Measurements from ENCODE around the gene ABCC10.

The ABCC10 gene

GRCh38 chr6:43471399-43471798 is 44.1 kb downstream of the ABCC10 start:
- no peak for DNase-seq

- DNase-seq = no peak
These were observed 45.2 kb downstream of the ABCC10 start for GRCh38 chr6:43472515-43472914.

DNA sequence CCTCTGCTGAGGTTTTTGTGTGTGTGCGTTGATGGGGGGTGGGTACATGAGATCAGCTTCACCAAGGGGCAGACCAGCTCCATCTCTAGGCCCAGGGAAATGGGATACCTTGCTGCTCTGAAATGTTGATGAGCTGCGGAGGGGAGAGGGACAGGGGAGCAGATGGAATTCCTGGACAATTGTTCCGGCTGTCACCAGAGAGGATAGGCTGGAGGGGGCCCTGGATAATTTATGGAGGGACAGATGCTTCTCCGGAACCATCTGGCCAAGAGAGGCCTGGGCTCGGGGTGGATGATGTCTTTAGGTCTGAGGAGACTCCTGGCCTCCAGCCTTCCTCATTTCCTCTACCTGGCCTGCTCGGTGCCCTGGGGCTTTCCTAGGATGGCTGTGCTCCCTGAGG is 48.2 kb downstream of the ABCC10 start:
- no peak for DNase-seq

GRCh38 chr6:43476746-43477145 is 49.4 kb downstream of the ABCC10 start:
- DNase-seq = no peak

DNA sequence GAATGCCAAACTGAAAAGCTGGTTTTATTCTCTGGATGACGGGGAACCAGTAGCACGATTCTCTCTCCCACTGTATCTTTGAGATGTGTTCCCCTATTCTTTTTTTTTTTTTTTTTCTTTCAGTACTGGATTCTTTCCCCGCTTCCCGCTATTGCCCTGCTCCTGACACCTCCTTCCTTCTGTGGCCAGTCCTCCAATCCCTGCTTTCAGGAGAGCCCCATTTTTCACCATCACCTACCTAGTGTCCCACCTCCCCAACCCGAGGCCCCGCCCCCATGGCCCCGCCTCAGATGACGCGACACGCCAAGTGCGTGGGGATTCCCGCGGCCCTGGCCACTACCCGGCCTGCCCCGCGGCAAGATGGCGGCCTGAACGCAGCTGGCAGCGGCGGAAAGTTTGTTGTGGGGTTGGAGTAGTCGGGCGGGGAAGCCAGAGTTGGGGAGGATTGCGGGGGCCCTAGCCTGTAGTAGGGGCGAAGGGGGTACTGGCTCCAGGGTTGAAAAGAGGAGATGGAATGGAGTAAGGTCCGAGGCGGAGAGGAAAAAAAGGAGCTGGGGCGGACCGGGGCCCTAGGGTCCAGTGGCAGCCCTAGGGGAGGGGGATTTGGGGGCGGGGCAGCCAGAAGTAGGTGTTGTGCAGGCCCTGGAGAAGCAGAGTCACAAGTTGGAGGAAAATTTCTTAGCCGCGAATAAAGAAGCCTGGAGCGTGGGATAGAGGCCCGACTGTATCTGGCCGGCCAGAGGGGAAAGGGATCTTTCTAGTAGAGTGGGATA is 50.1 kb downstream of the ABCC10 start, which contains the start of gene TJAP1:
Gene TJAP1 (plus strand): TSS at position 336 of the 773 bp plus-strand sequence. CDS start 21,432 bp downstream, outside the sequence.
- DNase-seq = peak; percentile 53

DNA sequence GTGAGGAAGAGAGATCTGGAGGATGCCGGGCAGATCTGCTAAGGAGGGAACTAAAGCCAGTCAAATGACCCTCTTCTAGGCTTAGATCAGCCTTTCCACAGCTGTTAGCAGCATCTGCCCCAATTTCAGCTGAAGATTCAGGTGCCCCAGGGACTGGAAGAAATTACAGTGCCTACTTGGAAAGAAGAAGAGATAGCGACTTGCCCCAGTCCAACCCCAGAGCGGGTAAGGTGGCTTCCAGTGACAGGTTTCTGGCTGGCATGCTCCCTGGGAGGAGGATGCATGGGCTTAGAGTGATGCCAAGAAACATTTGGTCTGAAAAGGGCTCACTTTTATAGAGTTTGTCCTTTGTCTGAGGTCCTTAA is 50.6 kb downstream of the ABCC10 start:
- DNase-seq = no peak

DNA sequence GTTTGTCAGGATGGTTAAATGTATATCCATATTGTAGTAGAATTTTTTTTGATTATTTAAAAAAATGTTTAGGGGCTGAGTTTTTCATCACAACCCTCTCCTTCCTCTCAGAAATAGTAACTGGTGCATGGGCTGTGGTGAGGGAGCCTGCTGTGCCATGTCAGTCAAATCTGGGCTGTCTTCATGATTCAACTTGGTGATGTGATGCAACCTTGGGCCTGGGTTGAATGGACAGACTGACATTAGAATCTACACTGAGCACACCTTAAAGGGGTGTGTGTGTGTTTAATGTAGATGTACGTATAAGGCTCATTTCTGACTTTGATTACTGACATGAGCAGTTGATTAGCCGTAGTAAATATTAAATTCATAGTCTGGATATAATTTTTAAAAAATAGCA is 53.7 kb downstream of the ABCC10 start:
- DNase-seq = no peak

- DNase-seq = no peak
These were observed 54.4 kb downstream of the ABCC10 start for GRCh38 chr6:43481591-43482236.

GRCh38 chr6:43488667-43489276 is 61.4 kb downstream of the ABCC10 start:
- no peak for DNase-seq

DNA sequence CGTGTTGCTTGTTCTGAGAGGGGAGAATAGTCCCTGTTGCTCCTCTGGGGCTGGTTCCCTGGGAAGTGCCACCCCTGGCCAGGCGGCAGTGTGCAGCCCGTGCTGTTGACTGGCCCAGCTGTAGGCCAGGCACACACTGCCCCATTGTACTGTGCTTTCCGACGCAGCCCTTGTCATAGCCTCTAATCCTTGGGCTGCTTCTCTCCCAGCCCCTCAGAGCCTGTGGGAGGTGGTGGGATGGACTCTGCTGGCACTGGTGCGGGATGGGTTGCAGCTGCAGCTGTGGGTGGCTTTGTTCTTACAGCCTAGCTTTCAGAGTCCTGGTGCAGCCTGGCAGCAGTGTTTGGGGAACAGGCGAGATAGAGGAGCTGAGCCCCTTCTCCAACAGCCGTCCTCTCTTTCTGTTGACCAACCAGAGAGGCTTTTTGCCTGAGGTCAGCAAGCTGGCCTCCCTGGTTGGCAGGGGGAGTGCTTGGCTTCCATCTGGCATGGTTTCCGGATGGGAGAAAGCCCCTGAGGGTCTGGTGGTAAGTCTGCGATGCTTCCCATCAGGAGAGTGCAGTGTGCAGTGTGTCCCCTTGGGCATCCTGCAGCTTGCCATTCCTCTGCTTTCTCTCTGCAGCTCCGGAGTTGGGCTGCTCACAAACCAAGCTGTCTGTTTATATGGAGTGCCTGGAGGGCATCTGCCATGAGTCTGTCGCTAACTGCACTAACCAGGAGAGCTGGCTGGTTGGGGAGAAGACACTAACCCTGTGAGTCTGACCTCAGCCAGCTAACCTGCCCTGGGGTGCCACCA is 62.1 kb downstream of the ABCC10 start:
- DNase-seq = no peak

- no peak for DNase-seq
These were observed 63.2 kb downstream of the ABCC10 start for GRCh38 chr6:43490523-43490939.

- no peak for DNase-seq
These were observed 64.7 kb downstream of the ABCC10 start for GRCh38 chr6:43491750-43492661.

- no peak for DNase-seq
These were observed 65.3 kb downstream of the ABCC10 start for GRCh38 chr6:43492673-43493072.

- DNase-seq = no peak
These were observed 65.9 kb downstream of the ABCC10 start for GRCh38 chr6:43493230-43493629.

GRCh38 chr6:43493833-43494232 is 66.5 kb downstream of the ABCC10 start:
- no peak for DNase-seq

GRCh38 chr6:43494321-43494720 is 67.0 kb downstream of the ABCC10 start:
- no peak for DNase-seq

- no peak for DNase-seq
These were observed 67.4 kb downstream of the ABCC10 start for GRCh38 chr6:43494766-43495165.

DNA sequence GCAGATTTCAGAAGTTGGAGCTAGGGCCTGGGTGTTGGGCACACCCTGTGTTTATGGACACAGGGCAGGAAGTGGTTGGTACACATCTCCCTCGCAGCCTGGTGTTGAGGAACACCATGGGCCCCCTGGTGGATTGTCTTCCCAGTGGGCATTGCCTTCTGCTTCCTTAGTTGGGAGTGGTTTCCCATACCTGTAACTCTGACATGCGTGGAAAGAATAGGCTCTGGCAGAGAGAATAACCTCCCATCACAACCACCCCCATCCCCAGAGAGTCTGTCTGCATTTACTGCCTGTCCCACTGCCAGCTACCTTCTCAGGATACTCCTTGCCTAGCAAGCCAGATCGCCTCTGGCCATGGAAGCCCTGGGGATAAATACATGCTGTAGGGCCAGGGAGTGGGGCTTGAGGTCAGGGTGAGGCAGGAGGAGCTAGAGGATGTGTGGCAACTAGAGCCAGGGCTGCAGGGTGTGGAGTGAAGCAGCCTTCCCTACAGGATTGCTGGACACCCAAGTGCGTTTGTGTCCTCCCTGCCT is 68.1 kb downstream of the ABCC10 start:
- no peak for DNase-seq

DNA sequence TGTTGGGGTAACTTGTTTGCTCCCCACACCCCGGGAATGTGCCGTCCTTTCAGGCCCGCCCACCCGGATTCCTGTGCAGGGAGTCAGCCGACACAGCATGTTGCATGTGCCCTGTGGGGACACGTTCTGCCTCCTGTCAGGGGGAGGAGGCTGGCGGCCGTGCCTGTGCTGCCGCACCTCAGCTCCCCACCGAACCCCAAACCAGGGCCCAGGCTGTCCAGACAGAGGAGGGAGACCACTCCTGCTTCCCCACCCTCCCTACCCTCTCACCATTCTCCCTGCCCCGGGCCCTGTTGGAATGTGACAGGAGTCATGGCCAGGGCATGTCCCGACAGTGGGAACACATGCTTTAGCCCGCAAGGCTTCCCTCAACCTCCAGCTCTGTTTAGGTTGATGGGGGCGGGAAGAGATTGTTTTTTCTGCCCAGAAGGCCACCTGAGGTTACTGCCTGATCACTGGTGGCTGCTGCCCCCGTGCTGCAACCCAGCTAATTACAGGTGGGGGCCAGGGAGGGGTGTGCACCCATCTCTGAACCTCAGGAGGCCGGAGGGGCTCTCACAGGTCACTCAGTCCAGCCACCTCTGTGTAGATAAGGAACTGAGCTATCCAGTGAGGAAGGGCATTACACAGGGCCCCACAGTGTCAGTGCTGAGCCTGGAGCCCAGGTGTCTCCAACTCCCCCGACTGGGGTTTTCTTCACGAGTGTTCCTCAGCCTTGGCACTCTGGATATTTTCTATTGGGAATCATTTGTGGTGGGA is 69.2 kb downstream of the ABCC10 start:
- no peak for DNase-seq

- DNase-seq = no peak
These were observed 69.7 kb downstream of the ABCC10 start for GRCh38 chr6:43497129-43497396.

GRCh38 chr6:43497689-43498088 is 70.3 kb downstream of the ABCC10 start:
- DNase-seq = no peak

Measured in SHP77 treated with DMSO at 0.1 percent for 48 hours (cell line).